Lung (tissue), 12 donors: Measurements from ENCODE around the gene ENTPD7. TPM values are rescaled to one million over a fixed set of nuclear protein-coding genes. Genes with fewer than 3 reads are reported as not detected.

Experiments used
- ATAC-seq: fragments of 200-7000 bp; cut with Tn5 transposase; one replicate; pipeline ENCODE4 v1.9.1; 2020; ENCODE audit warnings: moderate number of reproducible peaks; ENCODE audit not compliant: insufficient read depth, low FRiP score
- DNase-seq, 3 donors: peaks; one replicate each; pipeline ENCODE4 v3.0.0-alpha.2; 2013 to 2017
- H3K27ac ChIP-seq, 2 donors: one replicate each; pipeline ENCODE4 v1.5.1; 2013; ENCODE audit warnings: mild to moderate bottlenecking in 2 of 2, moderate library complexity in 2 of 2, control low read depth in 1 of 2, inconsistent platforms in 1 of 2, low read depth in 1 of 2, low read length in 1 of 2
- H3K27me3 ChIP-seq, 3 donors: one replicate each; pipeline ENCODE4 v1.5.1; 2013; ENCODE audit warnings: low read length in 2 of 3; ENCODE audit not compliant: control insufficient read depth in 3 of 3, insufficient read depth in 3 of 3
- H3K36me3 ChIP-seq, 4 donors: one replicate each; pipeline ENCODE4 v1.5.1; 2013; ENCODE audit warnings: low read length in 4 of 4, mild to moderate bottlenecking in 1 of 4, moderate library complexity in 1 of 4; ENCODE audit not compliant: control insufficient read depth in 4 of 4, insufficient read depth in 4 of 4
- H3K4me1 ChIP-seq, 5 donors: one replicate each; pipeline ENCODE4 v1.5.1; 2013; ENCODE audit warnings: low read length in 5 of 5, mild to moderate bottlenecking in 2 of 5, moderate library complexity in 1 of 5; ENCODE audit not compliant: control insufficient read depth in 5 of 5, insufficient read depth in 5 of 5
- H3K4me3 ChIP-seq: one replicate; pipeline ENCODE4 v1.5.1; 2013; ENCODE audit warnings: mild to moderate bottlenecking, control low read depth, moderate library complexity
- H3K9ac ChIP-seq, 2 donors: one replicate each; pipeline ENCODE4 v1.5.1; 2013; ENCODE audit warnings: low read length in 2 of 2, control low read depth in 1 of 2; ENCODE audit not compliant: insufficient read depth in 1 of 2
- H3K9me3 ChIP-seq, 4 donors: one replicate each; pipeline ENCODE4 v1.5.1; 2013; ENCODE audit warnings: low read length in 3 of 4, mild to moderate bottlenecking in 1 of 4, moderate library complexity in 1 of 4; ENCODE audit not compliant: control insufficient read depth in 4 of 4, insufficient read depth in 3 of 4
- CTCF ChIP-seq: IDR thresholded peaks from 2 replicates; pipeline ENCODE4 v1.5.1; 2012; ENCODE audit warnings: mild to moderate bottlenecking; ENCODE audit errors: control extremely low read depth, extremely low read depth
- WGBS, 2 donors: extraction: QIAGEN DNeasy Blood & Tissue Kit; methylation state at CpG; one replicate each; pipeline ENCODE4 v1.1.7; 2013; 5-methylcytosine and 5-hydroxymethylcytosine counted together
- polyA plus RNA-seq, 2 donors: library from polyadenylated mRNA; stranded (reverse); fragments of 200-250 nt; gene quantifications; one replicate each; pipeline ENCODE4 v1.2.1, GENCODE V29; 2013
- total RNA-seq, 2 donors: library from RNA; depleted of rRNA in 1 of 2; stranded (reverse); fragments of >200 nt in 1 of 2; gene quantifications; one replicate each; pipeline ENCODE4 v1.2.1, GENCODE V29; 2014 to 2021
- donor health status: control.
- donor health status: control.
- donor health status: Bipolar disorder and iron deficiency.
- donor health status: healthy.
- donor health status: DM: yes; HTN: yes; CAD: no.

Gene ENTPD7
- total and polyA plus RNA-seq, 4 donors, result 1.0 to 14.6 (median 10.6) TPM

DNA sequence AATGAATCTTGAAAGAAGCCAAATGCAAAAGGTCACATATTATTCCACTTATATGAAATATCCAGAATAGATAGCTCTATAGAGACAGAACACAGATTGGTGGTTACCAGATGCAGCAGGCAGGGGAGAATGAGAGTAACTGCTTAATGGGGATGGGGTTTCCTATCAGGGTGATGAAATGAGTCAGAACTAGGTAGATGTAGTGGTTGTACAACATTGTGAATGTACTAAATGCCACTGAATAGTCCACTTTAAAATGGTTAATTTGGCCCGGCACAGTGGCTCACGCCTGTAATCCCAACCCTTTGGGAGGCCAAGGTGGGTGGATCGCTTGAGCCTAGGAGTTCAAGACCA is 29.7 kb upstream of the ENTPD7 start:
- Histone ChIP-seq H3K4me1 (no peaks in the 10 kb centered on the region), H3K27ac (no peak overlapping the region), H3K36me3 (no peaks in the 10 kb centered on the region), H3K27me3 (no peaks in the 10 kb centered on the region), H3K9ac (no peak overlapping the region), H3K9me3 (no peaks in the 10 kb centered on the region), H3K4me3 (no peak overlapping the region)
- no peak for TF ChIP-seq CTCF
- DNase-seq, result no peak
- 61 to 96% methylated on average over 3 of the region's 3 CpGs for WGBS, 2 donors
- no peak for ATAC-seq

- no peak for ATAC-seq
- TF ChIP-seq CTCF, result peak; percentile 27
These were observed 28.9 kb upstream of the ENTPD7 start for GRCh38 chr10:99630433-99630832.

GRCh38 chr10:99630991-99631390 is 28.3 kb upstream of the ENTPD7 start:
- Histone ChIP-seq H3K9ac (no peak overlapping the region), H3K27me3 (no peaks in the 10 kb centered on the region), H3K4me3 (no peak overlapping the region)

More at GRCh38 chr10:99630433-99630832, 28.9 kb upstream of the ENTPD7 start:
- no peaks in the 10 kb centered on the region for H3K9me3 ChIP-seq
- no peak overlapping the region for H3K9ac ChIP-seq
- peak; percentile 26 to 39 (median 34) for DNase-seq
- no peak overlapping the region for H3K4me3 ChIP-seq
- no peak overlapping the region for H3K27ac ChIP-seq
- no peaks in the 10 kb centered on the region for H3K36me3 ChIP-seq
- 28 to 44% methylated on average over 2 of the region's 2 CpGs for WGBS, 2 donors
- no peaks in the 10 kb centered on the region for H3K4me1 ChIP-seq
- H3K27me3 ChIP-seq, result no peaks in the 10 kb centered on the region

More at GRCh38 chr10:99630991-99631390, 28.3 kb upstream of the ENTPD7 start:
- H3K36me3 ChIP-seq, result no peaks in the 10 kb centered on the region
- no peak for ATAC-seq
- no peak for DNase-seq
- H3K4me1 ChIP-seq, result no peaks in the 10 kb centered on the region
- no peak for TF ChIP-seq CTCF
- no peaks in the 10 kb centered on the region for H3K9me3 ChIP-seq
- no peak overlapping the region for H3K27ac ChIP-seq
